Activated naive CD4-positive, alpha-beta T cell (primary cell): ENCODE measurements around the gene EHBP1L1.
A peak's percentile ranks its signal among the peaks of the same experiment; 100 is the strongest.

Experiments
- DNase-seq, 4 experiments: peaks; one replicate each; lab custom pipeline; 2025; lab: John Stamatoyannopoulos, UW

EHBP1L1 gene

GRCh38 chr11:65616575-65617001 lies 40.7 kb downstream of the EHBP1L1 start:
- DNase-seq, result no peak

GRCh38 chr11:65617136-65617850 lies 41.4 kb downstream of the EHBP1L1 start:
- no peak for DNase-seq

- DNase-seq, result no peak
Observed at GRCh38 chr11:65617990-65618751, 42.3 kb downstream of the EHBP1L1 start.

- no peak for DNase-seq
Observed at GRCh38 chr11:65618763-65619162, 42.9 kb downstream of the EHBP1L1 start.

- DNase-seq, result no peak
Observed at GRCh38 chr11:65619281-65619928, 43.6 kb downstream of the EHBP1L1 start.

GRCh38 chr11:65620666-65621065 lies 44.8 kb downstream of the EHBP1L1 start:
- no peak for DNase-seq

GRCh38 chr11:65621460-65621859 lies 45.6 kb downstream of the EHBP1L1 start:
- DNase-seq, result no peak

- DNase-seq, result no peak
Observed at GRCh38 chr11:65622011-65622410, 46.2 kb downstream of the EHBP1L1 start.

- DNase-seq, result no peak
Observed at GRCh38 chr11:65623177-65623576, 47.3 kb downstream of the EHBP1L1 start.

- DNase-seq, result no peak
Observed at GRCh38 chr11:65623852-65624616, 48.2 kb downstream of the EHBP1L1 start.

- DNase-seq, result no peak
Observed at GRCh38 chr11:65624931-65625627, 49.2 kb downstream of the EHBP1L1 start.

GRCh38 chr11:65625628-65626342 lies 49.9 kb downstream of the EHBP1L1 start:
- DNase-seq, result peak in 1 of 4 experiments; percentile 49

- no peak for DNase-seq
Observed at GRCh38 chr11:65627202-65627601, 51.3 kb downstream of the EHBP1L1 start.

GRCh38 chr11:65629579-65629978 lies 53.7 kb downstream of the EHBP1L1 start:
- no peak for DNase-seq

GRCh38 chr11:65630215-65630614 lies 54.4 kb downstream of the EHBP1L1 start:
- no peak for DNase-seq

- no peak for DNase-seq
Observed at GRCh38 chr11:65633390-65634108, 57.7 kb downstream of the EHBP1L1 start.

GRCh38 chr11:65634109-65634436 lies 58.2 kb downstream of the EHBP1L1 start:
- DNase-seq, result no peak

- DNase-seq, result no peak
Observed at GRCh38 chr11:65634440-65634839, 58.6 kb downstream of the EHBP1L1 start.

- DNase-seq, result no peak
Observed at GRCh38 chr11:65634905-65635731, 59.3 kb downstream of the EHBP1L1 start.
